ENCODE measurements around the gene CLCN1. TPM values are rescaled to one million over a fixed set of nuclear protein-coding genes. Genes with fewer than 3 reads are reported as not detected.
A peak's percentile ranks its signal among the peaks of the same experiment; 100 is the strongest.

The CLCN1 gene
- total and polyA plus RNA-seq, 2 of the 8 experiments (the other 6 are each of a cell fraction or from before 2014, with no cell fraction given) = 0.36 to 0.41 TPM

DNA sequence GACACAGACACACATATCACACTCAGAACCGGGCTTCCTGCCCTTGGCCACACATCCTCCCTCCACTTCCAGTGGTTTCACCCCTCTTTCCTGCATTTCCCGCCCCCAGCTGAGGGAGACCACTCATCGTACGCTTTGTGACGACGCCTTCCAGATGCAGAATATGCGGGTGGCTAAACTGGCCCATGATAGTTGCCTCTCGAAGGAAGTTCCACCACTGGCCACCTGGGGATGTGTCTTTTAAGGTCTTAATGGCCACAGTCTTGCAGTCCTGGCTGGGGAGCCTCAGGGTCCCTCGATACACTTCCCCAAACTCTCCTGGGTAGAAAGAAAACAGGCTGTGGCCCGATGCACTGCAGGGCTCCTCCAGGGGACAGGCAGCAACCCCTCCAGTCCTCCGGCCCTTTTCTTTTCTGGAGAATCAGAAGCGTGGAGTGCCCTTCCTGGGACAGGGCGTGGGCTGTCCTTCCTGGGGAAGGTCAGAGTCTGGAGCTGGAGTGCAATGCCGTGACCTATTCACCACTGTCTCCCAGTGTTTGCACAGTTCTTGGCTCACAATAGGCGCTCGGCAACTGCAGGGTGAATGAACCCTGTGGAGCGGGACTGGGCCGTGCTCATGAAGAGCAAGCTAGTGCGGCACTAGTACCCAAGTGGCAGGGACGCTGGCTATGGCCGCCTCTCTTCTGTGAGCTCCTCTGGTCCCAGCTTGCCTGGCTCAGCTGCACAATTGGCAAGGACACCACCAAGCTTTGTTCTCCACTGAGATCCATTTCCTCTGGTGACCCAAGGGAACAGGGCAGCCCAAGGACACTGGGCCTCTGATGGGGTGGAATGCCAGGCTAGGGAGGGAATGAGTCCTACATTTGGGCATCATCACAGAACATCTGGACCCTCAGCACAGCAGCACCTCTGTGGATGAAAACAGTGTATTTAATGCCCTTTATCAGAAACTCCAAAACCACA is 79.6 kb downstream of the CLCN1 start (continued):
- peak in 2 of 3 experiments; percentile 14 to 24; a peak in 2 of 4 replicates for TF ChIP-seq CTCF (IDR thresholded peaks at IDR 0.05; ENCODE audit: control extremely low read depth in 1 of 3, insufficient read depth in 1 of 3, low read depth in 1 of 3, low read length in 3 of 3)
- no peak for TF ChIP-seq JUND (IDR thresholded peaks at IDR 0.05; ENCODE audit: low read length)
- TF ChIP-seq RAD21 (IDR thresholded peaks at IDR 0.05 in 1 of 2, conservative IDR thresholded peaks at IDR 0.05 in 1 of 2; ENCODE audit: low read depth in 2 of 2, low read length in 2 of 2) = peak in 1 of 2 experiments; percentile 11; a peak in 1 of 4 replicates
